T-helper 2 cell treated with Interferon-gamma antibody and Interleukin-4, amounts not matched to agents 5 μg/mL and 100 μg/mL, for 36 hours (primary cell): ENCODE measurements around the gene MSI2.

ENCODE experiments used
- DNase-seq: peaks from one replicate; pipeline ENCODE4 v3.0.0; 2021; ENCODE audit warnings: low spot score
- H3K27ac Mint-ChIP-seq: one replicate; pipeline ENCODE4 v1.8.0; 2021; ENCODE audit warnings: mild to moderate bottlenecking, mixed read lengths
- H3K27me3 Mint-ChIP-seq: one replicate; pipeline ENCODE4 v1.8.0; 2021; ENCODE audit warnings: low read depth, mixed read lengths
- H3K36me3 Mint-ChIP-seq: one replicate; pipeline ENCODE4 v1.8.0; 2021; ENCODE audit warnings: low read depth, mixed read lengths
- H3K4me1 Mint-ChIP-seq: one replicate; pipeline ENCODE4 v1.8.0; 2021; ENCODE audit warnings: low read depth, mixed read lengths
- H3K4me3 Mint-ChIP-seq: one replicate; pipeline ENCODE4 v1.8.0; 2022; ENCODE audit warnings: mild to moderate bottlenecking, moderate library complexity, mixed read lengths
- H3K9me3 Mint-ChIP-seq: one replicate; pipeline ENCODE4 v1.8.0; 2021; ENCODE audit warnings: mixed read lengths

Gene MSI2

DNA sequence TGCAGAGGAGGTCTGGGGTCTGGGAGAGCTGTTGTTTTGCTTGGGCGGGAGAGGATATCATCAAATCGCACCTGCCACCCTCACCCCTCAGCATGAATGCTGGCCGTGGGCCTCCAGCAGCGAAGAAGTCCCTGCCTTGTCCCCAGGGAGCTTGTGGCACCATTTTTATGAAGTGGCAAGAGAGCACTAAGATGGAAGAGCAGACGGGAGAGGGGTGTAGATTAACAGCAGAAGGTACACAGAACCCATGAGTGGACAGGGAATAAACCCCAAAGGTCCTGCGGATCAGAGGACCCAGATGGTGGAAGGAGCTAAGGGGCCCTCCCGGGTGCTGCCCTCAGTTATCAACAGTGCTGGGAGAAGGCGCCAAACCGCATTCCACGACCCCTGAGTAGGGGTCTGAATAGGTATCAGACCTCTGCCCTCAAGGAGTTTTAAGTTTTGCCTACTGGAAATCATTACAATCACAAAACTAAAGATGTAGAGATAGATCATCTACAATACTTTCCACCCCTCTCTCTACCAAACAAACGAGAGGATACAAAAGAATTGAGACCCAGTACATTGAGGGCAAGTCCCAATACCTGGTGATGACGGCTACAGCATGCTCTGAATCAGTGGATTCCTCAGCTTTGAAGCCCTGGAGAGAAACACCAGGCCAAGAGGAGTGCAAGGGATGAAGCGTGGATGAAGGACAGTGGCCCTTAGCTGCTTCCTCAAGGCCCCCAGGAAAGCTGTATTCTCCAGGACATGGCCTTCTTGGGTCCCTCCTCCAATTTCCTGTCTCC, 428.6 kb downstream of the MSI2 start:
- H3K36me3 Mint-ChIP-seq, result no peaks in the 10 kb centered on the region
- no peak overlapping the region for H3K4me3 Mint-ChIP-seq
- DNase-seq, result no peak
- no peaks in the 10 kb centered on the region for H3K9me3 Mint-ChIP-seq
- H3K27ac Mint-ChIP-seq, result no peak overlapping the region
- no peaks in the 10 kb centered on the region for H3K4me1 Mint-ChIP-seq
- H3K27me3 Mint-ChIP-seq, result peaks cover 14% of the 10 kb centered on the region

- H3K27ac Mint-ChIP-seq, result no peak overlapping the region
- H3K4me1 Mint-ChIP-seq, result no peaks in the 10 kb centered on the region
- peaks cover 14% of the 10 kb centered on the region for H3K27me3 Mint-ChIP-seq
- H3K9me3 Mint-ChIP-seq, result no peaks in the 10 kb centered on the region
- DNase-seq, result peak; percentile 2
- H3K4me3 Mint-ChIP-seq, result no peak overlapping the region
- no peaks in the 10 kb centered on the region for H3K36me3 Mint-ChIP-seq
These were observed 429.3 kb downstream of the MSI2 start for GRCh38 chr17:57685499-57686132.

GRCh38 chr17:57687642-57688041, 431.3 kb downstream of the MSI2 start:
- H3K4me1 Mint-ChIP-seq, result peaks cover 4% of the 10 kb centered on the region
- H3K36me3 Mint-ChIP-seq, result peaks cover 1% of the 10 kb centered on the region
- DNase-seq, result no peak
- H3K4me3 Mint-ChIP-seq, result no peak overlapping the region
- peaks cover 20% of the 10 kb centered on the region for H3K27me3 Mint-ChIP-seq
- no peaks in the 10 kb centered on the region for H3K9me3 Mint-ChIP-seq
- no peak overlapping the region for H3K27ac Mint-ChIP-seq

- DNase-seq, result no peak
- H3K36me3 Mint-ChIP-seq, result peaks cover 5% of the 10 kb centered on the region
- no peak overlapping the region for H3K4me3 Mint-ChIP-seq
- H3K4me1 Mint-ChIP-seq, result peaks cover 7% of the 10 kb centered on the region
- H3K27me3 Mint-ChIP-seq, result peaks cover 21% of the 10 kb centered on the region
- peaks cover 6% of the 10 kb centered on the region for H3K9me3 Mint-ChIP-seq
- H3K27ac Mint-ChIP-seq, result no peak overlapping the region
These were observed 432.9 kb downstream of the MSI2 start for GRCh38 chr17:57689254-57689653.

GRCh38 chr17:57691939-57692338, 435.6 kb downstream of the MSI2 start:
- Mint-ChIP-seq H3K4me3 (no peak overlapping the region), H3K27ac (no peak overlapping the region), H3K4me1 (peaks cover 7% of the 10 kb centered on the region), H3K27me3 (peaks cover 17% of the 10 kb centered on the region), H3K36me3 (peaks cover 5% of the 10 kb centered on the region), H3K9me3 (peaks cover 17% of the 10 kb centered on the region)
- DNase-seq, result no peak

- Mint-ChIP-seq H3K9me3 (peaks cover 17% of the 10 kb centered on the region), H3K4me1 (peaks cover 7% of the 10 kb centered on the region), H3K27ac (peak overlapping the region; percentile 22), H3K27me3 (peaks cover 17% of the 10 kb centered on the region), H3K36me3 (peaks cover 5% of the 10 kb centered on the region), H3K4me3 (peak overlapping the region; percentile 44)
- DNase-seq, result no peak
These were observed 436.4 kb downstream of the MSI2 start for GRCh38 chr17:57692770-57693169.

- Mint-ChIP-seq H3K9me3 (peaks cover 17% of the 10 kb centered on the region), H3K36me3 (peaks cover 5% of the 10 kb centered on the region), H3K27me3 (peaks cover 11% of the 10 kb centered on the region), H3K27ac (no peak overlapping the region), H3K4me3 (no peak overlapping the region), H3K4me1 (peaks cover 7% of the 10 kb centered on the region)
- no peak for DNase-seq
These were observed 437.7 kb downstream of the MSI2 start for GRCh38 chr17:57694051-57694450.

GRCh38 chr17:57696050-57696449, 439.7 kb downstream of the MSI2 start:
- H3K36me3 Mint-ChIP-seq, result peaks cover 5% of the 10 kb centered on the region
- H3K4me3 Mint-ChIP-seq, result no peak overlapping the region
- no peak for DNase-seq
- H3K27me3 Mint-ChIP-seq, result peaks cover 7% of the 10 kb centered on the region
- H3K27ac Mint-ChIP-seq, result no peak overlapping the region
- peaks cover 17% of the 10 kb centered on the region for H3K9me3 Mint-ChIP-seq
- H3K4me1 Mint-ChIP-seq, result peaks cover 7% of the 10 kb centered on the region

GRCh38 chr17:57697197-57697596, 440.9 kb downstream of the MSI2 start:
- Mint-ChIP-seq H3K9me3 (peaks cover 17% of the 10 kb centered on the region), H3K4me3 (no peak overlapping the region), H3K27ac (no peak overlapping the region), H3K36me3 (peaks cover 5% of the 10 kb centered on the region), H3K27me3 (peaks cover 2% of the 10 kb centered on the region), H3K4me1 (peaks cover 7% of the 10 kb centered on the region)
- DNase-seq, result no peak

DNA sequence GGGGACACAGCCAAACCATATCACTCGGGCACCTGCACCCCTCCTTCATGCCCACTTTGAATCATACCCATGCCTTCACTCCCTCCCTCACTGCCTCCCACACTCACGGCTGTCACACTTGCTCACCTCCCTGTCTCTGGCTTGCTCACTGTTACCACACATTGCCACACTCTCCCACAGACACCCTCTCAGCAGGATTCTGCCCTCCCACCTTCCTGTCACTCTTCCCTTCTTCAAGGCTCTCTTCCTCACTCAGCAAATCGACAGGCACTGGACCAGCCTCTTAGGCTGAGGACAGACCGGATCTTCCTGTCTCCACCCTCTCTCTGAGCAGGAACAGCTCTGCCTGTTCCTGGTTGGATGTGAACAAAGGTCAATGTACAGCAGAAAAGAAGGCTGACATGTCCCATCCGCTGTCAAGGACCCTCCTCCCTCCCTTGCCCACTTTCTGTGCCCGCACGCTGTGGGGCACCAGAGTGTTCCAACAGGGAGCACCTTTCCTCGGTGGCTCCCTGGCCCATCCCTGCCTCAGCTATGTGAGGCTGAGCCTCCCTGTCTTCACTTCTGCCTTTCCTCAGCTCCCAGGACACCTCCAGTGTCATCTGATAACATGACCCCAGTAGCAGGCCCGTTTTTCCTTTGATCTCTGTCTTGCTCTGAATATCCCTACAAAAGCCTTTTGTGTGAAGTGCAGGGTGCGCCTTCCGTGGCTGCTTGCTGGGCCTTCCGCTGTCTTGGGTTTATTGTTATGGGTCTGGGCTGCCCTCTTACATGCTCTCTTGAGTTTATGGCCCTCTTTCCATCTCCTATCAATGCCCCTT, 441.8 kb downstream of the MSI2 start:
- no peak overlapping the region for H3K4me3 Mint-ChIP-seq
- peak; percentile 3 for DNase-seq
- peaks cover 4% of the 10 kb centered on the region for H3K36me3 Mint-ChIP-seq
- H3K9me3 Mint-ChIP-seq, result peaks cover 17% of the 10 kb centered on the region
- H3K27me3 Mint-ChIP-seq, result peaks cover 2% of the 10 kb centered on the region
- H3K4me1 Mint-ChIP-seq, result no peaks in the 10 kb centered on the region
- no peak overlapping the region for H3K27ac Mint-ChIP-seq

DNA sequence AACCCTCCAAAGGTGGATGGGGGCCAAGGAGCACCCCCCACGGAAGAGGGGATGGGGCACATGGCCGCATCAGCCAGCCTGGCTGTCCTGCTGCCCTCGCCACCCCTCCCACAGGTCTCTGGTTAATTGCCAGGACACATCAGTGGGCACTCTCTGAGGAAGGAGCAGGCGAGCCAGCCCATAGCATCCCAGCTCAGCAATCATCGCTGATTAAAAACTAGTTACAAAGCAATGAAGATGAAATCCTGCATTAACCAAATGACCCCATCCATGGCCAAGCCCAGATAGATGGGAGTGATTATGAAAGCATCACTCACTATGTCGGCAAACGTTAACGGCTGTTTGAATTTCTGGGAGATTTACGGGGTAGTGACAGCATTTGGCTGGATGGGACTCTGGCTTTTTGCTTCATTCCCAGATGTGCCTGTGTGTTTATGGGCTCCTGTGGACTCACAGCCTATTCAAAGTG, 443.5 kb downstream of the MSI2 start:
- no peaks in the 10 kb centered on the region for H3K4me1 Mint-ChIP-seq
- H3K4me3 Mint-ChIP-seq, result no peak overlapping the region
- no peak for DNase-seq
- H3K27ac Mint-ChIP-seq, result no peak overlapping the region
- no peaks in the 10 kb centered on the region for H3K36me3 Mint-ChIP-seq
- H3K9me3 Mint-ChIP-seq, result peaks cover 11% of the 10 kb centered on the region
- H3K27me3 Mint-ChIP-seq, result no peaks in the 10 kb centered on the region

- no peaks in the 10 kb centered on the region for H3K36me3 Mint-ChIP-seq
- H3K27me3 Mint-ChIP-seq, result no peaks in the 10 kb centered on the region
- H3K9me3 Mint-ChIP-seq, result peaks cover 1% of the 10 kb centered on the region
- no peak overlapping the region for H3K27ac Mint-ChIP-seq
- no peak for DNase-seq
- no peak overlapping the region for H3K4me3 Mint-ChIP-seq
- H3K4me1 Mint-ChIP-seq, result no peaks in the 10 kb centered on the region
These were observed 444.8 kb downstream of the MSI2 start for GRCh38 chr17:57701124-57701523.

GRCh38 chr17:57703273-57703672, 446.9 kb downstream of the MSI2 start:
- Mint-ChIP-seq H3K4me3 (no peak overlapping the region), H3K36me3 (no peaks in the 10 kb centered on the region), H3K27me3 (peaks cover 1% of the 10 kb centered on the region), H3K4me1 (no peaks in the 10 kb centered on the region), H3K27ac (no peak overlapping the region), H3K9me3 (no peaks in the 10 kb centered on the region)
- DNase-seq, result no peak

- no peaks in the 10 kb centered on the region for H3K9me3 Mint-ChIP-seq
These were observed 448.1 kb downstream of the MSI2 start for GRCh38 chr17:57704448-57704847.

More at GRCh38 chr17:57704448-57704847, 448.1 kb downstream of the MSI2 start:
- no peaks in the 10 kb centered on the region for H3K36me3 Mint-ChIP-seq
- H3K4me1 Mint-ChIP-seq, result no peaks in the 10 kb centered on the region
- no peak overlapping the region for H3K27ac Mint-ChIP-seq
- no peak for DNase-seq
- H3K27me3 Mint-ChIP-seq, result peaks cover 7% of the 10 kb centered on the region
- H3K4me3 Mint-ChIP-seq, result no peak overlapping the region
